ENCODE measurements around the gene PRG2.

Gene PRG2, protein sequence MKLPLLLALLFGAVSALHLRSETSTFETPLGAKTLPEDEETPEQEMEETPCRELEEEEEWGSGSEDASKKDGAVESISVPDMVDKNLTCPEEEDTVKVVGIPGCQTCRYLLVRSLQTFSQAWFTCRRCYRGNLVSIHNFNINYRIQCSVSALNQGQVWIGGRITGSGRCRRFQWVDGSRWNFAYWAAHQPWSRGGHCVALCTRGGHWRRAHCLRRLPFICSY

DNA sequence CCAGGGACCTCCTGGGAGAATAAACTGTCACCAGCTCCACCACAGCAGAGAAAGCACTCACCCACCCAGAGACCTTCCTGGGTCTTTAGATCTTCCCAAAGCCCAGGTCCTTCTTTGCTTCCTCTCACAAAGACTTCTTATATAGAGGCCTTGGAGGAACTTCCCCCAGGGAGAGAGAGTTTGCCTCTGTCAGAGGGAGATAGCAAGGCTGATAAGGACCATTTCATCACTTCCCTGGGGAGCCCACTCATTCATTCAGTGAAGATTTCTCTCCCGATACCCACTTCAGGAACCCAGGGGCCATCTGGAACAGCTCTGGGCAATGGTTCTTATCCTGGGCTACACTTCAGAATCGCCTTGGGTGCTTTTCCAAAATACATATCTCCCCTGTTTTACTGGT lies at the start of gene PRG2:
PRG2 (minus strand) TSS at position 116 of the 400 bp plus-strand sequence. CDS start 706 bp downstream, outside the sequence.
- no peak for DNase-seq

DNA sequence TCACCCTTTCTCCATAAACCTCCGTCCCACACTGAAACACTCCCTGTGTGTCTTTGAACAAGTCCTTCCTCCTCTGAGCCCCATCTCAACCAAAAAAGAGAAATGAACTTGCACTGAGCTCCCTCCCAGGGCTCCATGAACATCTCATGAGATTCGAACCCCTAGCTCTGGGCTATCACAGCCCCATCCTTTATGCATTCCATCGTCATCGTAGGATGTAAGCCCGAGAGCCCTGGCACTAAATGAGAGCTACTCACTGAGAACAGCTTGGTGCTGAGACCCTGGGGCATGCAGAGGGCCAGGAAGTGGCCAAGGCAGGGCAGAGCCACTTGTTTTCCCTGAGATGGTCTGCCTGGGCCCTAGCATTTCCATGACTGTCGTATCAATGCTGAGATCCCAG lies 49.3 kb upstream of the PRG2 start:
- no peak for DNase-seq

DNA sequence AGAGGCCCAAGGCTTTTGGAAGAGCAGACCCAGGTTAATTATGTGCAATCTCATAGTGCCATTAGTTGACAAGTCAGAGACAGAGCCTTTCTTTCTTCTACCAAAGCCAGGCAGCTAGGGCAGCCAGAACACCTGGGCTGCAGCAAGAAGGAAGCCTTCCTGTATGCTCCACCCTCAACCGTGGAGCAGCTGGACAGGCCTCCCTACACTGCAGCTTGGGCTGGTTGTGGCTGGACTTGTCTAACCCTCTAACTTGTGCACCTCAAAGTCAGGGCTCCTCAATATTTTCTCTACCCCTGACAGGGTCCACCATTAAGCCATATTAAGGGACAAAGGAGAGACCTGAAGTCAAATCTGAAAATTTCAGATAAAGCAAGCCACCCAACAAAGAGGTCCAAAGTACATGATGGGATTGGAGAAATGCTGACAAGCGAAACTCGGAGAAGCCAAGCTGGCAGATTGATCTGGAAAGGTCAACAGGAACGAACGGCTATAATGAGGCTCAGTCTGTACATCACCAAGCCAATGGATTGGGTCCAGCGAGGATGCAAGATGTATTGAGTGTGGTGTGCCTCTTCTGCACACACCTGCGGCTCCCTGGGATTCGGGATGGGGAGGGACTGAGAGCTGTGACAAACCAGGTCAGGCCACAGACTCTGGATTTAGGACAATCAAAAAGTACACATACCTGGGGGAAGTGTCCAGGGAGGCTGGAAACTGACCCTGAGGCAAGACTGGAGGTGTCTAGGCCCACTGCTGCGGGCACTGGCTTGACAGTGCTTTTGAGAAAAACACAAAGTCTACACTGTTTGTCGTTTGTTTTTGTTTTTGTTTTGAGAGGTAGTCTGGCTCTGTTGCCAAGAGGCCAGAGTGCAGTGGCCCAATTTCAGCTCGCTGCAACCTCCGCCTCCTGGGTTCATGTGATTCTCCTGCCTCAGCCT lies 48.2 kb upstream of the PRG2 start:
- DNase-seq = no peak

DNA sequence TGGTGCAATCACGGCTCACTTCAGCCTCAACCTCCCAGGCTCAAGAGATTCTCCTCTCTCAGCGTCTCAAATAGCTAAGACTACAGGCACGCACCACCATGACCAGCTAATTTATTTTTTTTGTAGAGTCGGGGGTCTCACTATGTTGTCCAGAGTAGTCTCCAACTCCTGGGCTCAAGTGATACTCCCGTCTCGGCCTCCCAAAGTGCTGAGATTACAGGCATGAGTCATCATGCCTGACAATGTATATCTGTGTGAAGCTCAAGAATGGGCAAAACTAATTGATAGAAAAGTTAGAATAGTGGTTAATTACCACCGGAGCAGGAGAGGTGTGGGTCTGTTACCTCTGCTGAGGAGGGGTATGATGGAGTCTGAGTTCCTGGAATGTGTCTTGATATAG lies 45.6 kb upstream of the PRG2 start:
- DNase-seq = no peak

DNA sequence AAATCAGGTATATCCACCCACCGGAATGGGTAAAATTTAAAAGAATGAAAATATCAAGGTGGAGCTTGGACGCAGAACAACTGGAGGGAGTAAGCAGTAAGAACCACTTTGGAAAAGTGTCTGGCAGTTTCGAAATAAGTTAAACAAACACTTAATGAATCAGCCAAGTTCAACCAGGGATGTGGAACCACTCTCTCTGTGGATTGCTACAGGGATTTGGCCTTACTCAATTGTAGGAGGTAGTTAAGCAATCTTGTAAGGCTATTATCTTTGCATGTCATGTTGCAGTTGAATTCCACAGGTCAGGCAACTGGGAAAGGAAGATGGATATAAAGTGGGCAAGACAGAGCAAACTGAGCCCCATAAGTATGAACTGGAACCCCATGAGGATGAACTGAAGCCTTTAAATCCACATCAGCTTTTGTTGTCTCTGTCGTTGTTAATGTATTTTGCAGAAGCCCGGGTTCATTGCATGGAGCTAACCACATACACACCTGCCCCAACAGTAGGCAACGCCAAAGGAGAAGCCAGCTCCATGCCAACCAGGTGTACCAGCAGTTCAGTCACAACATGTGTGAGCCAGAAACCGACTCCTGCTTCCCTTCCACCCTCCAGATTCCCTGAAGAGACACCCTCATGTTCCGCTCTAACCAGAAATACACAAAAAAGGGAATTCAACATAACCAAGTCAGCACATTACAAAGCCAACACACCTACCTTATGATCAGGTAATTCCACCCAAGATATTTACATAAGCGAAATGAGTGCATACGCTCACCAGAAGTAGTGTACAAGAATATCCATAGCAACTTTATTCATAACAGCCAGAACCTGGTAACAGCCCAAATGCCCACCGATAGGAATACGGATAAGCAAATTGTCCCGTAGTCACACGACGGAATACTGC lies 44.4 kb upstream of the PRG2 start:
- DNase-seq = no peak

DNA sequence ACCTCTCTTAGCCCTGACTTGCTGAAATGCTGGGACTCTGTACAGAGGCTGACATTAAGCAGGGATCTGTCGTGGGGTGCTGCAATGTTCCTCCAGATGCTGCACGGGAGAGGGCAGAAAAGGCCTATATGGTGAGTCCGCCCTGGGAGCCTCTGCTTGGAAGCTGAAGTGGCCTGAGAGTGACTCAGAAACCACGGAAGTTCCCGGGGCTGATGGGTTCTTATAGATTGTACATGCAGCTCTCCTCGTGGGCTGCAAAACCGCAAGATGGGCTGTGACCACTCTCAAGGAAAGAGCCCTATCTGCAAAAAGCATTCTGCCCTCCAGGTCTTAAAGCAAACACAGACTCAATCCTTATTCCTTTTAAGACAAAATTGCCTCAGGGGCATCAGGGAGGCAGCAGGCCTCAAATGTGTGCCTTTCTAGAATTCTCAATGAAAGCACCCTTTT lies 42.3 kb upstream of the PRG2 start:
- peak in 1 of 14 donors; percentile 44 for DNase-seq

DNA sequence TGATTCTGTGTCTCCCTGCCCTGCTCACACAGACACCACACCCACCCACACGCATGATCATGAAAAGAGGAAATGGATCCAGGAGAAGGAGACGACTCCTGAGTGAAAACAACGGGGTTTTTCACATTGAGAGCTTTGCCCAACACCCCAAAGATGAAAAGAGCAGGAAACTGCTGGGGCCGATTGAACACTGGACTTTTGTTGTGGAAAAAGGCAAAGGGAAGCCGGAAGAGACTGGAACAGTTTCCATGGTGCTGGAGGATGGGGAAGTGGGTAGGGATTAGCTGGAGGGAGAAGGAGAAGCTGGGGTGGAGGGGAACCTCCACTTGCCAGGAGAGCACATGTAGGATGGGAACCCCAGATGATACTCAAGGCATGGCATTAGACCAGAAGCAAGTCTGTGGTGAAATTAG lies 41.7 kb upstream of the PRG2 start:
- peak in 6 of 14 donors; percentile 11 to 49 (median 24) for DNase-seq

DNA sequence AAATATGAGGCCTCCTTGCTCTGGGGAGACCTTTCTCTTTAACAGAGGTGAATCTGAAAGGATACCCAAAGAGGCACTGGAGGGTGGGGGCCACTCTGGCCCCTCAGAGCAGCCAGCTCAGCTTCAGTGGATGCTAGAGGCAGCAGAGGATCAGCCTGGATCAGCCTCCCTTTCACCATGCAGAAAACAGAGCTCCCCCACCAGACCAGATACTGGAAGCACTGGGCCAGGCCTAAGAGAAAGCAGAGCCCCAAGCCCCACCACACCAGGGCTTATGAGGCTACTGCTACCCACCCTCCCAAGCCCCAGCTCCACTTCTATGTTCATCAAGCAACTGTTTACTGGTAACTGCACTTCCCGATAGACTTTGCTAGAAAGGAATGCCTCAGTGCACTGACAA lies 40.5 kb upstream of the PRG2 start:
- no peak for DNase-seq

DNA sequence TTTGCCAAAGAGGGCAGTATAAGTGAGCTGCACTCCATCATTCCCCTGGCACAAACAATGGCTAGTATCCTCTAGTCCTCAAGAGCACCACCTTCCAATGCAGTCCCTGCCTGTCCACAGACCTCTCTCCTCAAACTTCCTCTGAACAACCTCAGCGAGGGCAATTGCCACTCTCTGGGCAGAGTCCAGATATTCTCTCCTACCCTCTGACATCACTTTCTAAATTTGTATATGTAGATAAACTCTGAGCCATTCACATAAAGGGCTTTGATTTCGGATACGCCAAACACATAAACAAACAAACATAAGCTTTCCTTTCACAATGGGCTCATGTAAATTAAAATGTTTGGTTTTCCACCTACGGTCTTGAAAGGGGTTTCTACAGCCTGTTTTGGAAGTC lies 39.5 kb upstream of the PRG2 start:
- DNase-seq = no peak

DNA sequence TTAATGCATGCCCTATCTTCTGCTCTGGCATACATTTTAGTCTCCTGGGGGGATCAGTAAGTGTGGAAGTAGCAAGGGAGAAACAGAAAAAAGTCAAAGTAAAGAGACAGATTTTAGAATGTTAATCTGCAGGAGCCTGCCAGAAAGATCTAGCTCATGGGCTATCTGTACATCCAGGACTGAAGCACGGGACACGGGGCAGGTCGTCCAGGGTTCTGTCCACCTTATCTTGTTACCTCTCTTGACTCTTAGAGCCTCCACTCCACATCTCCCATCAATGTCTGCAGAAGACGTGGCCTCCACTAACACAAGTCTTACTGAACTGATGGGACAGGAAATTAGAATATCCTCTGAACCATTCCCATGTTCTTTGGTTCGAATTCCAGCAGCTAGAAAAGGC lies 38.2 kb upstream of the PRG2 start:
- no peak for DNase-seq

DNA sequence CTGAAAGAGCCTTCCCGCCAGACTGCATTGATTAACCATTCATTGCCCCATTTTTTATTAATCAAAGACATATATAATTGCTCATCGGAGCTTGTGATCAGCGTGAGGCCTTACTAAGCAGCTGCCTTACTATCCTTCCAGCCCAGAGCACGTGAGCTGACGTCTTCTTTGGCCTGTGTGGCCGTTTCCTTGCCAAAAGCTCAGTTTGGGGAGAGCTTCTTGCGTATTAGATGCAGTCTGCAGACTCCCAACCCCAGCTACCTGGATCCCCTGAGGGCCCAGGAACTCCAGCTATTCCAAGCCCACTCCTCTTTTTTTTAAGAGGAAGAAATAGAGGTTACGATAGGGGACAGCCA lies 37.3 kb upstream of the PRG2 start:
- peak in 6 of 14 donors; percentile 6 to 52 (median 40) for DNase-seq

DNA sequence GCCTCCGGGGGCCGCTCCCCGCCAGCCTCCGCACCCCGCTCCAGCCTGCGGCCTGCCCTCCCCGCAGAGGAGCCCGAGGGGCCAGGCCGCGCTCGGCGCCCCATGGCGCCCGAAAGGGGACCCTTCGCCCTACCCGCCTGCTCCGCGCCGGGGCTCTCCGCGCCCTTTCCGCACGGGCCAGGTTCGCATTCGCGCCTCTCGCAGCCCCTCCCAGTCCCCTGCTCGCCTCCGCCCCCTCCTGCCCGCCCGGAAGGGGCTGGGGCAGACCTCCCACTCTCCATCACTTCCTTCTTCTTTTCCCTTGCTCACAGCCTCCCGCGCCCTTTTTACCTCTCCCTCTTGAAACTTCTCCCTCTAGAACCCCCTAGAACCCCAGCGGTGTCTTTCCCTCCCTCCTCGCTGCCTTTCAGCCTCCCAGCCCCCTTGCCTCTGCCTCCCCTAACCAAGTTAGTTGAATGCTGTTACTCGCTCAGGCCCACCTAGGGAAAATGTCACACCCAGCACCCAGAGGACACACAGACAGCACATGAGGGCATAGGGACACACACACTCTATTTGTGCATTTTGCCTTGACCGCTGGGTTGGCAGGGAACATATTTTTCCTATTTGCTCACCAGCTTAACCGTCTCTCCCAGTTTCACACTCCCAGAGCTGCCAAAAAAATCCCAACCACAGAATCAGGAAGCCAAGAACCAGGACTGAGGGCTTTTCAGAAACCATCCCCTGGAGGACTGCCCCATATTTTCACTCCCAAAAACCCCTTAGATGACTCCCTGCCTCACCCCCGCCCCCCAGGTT lies 36.7 kb upstream of the PRG2 start, which contains the start of gene SLC43A3:
SLC43A3 (minus strand) TSS at position 193 of the 798 bp plus-strand sequence. CDS start 949 bp downstream, outside the sequence.
- peak in 10 of 14 donors; percentile 16 to 65 (median 50) for DNase-seq

DNA sequence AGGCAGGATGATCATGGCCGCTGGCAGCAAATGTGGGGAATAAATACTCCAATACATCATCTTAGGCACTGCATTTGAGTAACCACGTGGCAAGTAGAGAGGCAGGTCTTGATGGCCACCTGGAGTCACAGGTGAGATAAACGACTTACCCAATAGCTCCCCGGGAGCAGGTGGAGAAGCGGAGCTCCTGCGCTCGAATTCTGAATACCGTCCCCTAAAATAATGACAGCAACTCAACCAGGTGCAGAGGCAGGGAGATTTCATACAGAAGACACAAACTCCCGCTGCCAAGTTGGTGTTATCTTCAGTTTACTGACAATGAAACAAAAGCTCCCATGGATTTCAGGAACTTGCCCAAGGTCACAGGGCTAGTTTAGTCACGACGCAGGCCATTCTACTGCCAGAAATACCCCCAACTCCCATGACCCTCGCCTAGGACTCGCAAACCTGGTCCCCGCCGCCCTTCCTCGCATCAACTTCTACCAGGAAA lies 36.0 kb upstream of the PRG2 start:
- peak in 1 of 14 donors; percentile 30 for DNase-seq

DNA sequence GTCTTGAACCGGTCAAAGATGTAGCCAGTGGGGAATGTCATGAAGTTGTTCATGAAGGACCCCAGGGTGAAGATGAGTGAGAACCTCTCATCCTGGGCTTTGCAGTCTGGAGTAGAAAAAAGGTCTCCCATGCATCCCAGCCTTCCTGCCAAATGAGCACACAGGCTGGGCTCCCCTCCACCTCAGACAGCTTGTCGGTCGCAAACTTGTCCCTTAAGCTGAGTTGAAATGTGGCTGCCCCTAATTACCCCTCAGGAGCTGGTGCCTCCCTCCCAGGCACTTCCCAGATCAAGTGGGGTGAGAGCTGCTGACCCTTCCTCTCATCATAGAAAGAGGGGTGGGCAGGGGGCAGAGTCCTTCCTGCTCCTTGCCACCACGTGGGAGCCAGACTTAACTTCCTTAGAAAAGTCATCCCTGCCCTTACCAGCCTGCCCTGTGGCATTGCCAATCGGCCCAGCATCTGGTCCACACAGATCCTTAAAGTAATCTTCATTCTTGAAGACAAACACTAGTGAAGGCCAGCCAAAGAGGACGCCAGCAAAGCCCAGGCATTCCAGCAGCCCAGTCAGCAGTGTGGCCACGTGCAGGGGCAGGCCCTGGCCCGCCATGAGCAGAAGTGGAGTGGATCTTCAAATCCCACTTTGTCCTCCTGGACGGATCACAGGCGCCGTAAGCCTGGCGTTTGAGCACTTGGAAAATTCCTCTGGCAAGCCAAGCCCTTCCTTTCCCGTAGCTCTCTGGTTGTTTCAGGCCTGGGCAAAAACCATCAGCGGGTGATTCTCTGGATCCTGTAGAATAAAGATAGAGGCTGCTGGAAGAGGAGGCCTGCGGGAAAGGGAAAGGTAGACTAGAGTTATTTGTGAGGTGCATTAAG lies 35.4 kb upstream of the PRG2 start:
- peak in 6 of 14 donors; percentile 6 to 53 (median 16) for DNase-seq

DNA sequence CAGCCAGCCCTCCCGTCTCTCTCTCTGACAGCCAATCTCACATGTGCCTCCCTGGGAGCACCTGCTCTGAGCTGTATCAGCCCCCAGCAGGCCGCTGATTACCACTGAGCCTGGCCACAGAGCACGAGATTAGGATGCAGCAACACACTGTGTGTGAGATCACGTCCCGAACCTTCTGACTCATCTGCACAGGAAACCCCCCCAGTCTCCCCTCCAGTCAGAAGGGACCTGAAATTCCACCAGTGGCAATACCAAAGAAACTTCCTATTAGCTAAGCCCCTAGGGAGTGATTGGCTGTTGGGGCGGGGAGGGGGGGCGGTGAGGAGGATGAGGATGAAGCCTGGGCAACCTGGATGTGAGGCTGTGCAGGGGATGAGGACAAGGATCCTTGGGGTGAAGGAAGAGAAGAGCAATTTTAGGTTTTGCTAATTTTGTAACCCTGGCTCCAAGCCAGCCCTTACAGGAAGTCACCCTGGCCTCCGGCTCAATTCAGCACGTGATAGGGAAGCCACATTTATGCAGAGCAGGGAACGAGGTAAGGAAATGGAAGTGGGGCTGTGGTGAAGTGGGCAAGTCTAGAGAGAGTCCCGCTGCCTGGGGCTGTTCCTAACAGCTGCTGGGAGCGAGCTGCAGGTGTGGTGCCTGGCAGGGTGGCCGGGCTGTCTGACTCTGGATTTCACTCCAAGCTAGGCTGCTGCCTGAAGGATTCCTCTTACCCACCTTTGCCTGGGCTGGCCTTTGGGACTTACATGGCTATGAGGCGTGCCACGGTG lies 34.5 kb upstream of the PRG2 start:
- peak in 5 of 14 donors; percentile 7 to 70 (median 11) for DNase-seq

DNA sequence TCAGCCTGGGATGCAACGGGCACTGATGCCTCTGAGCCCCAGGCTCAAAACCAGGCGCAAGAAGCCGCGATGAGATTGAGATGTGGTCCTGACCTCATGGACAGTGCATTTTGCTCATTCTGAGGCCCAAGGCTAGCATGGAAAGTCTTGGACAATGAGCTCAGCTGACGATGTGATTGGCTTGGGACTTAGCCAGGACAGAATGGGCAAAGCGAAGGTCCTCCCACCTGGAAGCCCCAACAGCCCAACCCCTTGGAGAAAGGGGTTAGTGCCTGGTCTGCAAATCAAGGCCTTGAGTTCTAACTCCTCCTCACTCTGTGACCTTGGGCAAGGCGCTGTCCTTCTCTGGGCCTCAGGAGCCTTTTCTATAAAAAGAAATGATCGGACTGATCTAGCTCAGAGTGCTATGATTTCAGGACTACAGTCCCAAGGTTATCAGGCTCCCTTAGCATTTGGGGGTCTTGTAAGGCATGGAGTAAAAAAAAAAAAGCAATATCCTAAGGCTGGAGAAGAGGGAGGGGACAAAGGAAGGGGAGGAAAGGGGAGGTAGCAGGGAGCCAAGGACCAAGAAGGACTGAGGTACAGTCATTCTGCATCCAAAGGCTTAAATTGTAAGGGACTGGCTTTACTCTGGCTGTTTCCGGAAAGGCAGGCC lies 33.8 kb upstream of the PRG2 start:
- no peak for DNase-seq

DNA sequence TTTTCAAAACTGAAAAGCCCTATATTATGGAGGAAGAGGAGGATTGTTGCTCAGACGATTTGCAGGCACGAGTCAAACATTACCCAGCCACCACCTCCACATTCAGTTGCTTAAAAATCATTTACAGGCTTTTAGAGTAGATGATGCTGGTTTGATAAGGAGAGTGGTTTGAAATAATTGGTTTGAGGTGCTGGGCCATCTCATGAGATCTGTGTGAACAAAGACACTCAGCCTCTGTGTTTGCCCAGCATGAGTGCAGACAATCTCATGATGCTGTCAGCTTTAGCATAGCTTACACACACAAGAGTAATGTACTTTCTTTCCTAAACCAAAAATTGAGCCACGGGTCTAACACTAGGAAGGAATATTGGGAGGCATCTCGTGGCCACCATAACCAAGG lies 32.2 kb upstream of the PRG2 start:
- no peak for DNase-seq

DNA sequence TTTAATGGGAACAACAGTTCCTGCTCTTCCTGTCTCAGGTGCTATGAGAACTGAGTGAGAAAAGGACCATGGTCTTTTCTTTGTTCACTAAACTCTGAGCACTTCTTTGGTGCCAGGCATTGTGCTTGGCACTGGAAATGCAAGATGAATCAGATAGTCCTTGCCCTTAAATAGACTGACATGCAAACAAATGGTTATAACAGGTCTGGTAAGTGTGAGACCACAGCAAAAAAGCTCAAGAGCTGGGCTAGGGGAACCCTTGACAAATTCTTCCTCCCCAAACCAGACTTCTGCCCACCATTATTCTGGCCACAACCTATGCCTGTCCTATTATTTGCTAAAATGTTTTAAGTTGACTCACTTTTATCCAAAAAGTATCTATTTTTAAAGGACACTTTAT lies 31.4 kb upstream of the PRG2 start:
- no peak for DNase-seq

DNA sequence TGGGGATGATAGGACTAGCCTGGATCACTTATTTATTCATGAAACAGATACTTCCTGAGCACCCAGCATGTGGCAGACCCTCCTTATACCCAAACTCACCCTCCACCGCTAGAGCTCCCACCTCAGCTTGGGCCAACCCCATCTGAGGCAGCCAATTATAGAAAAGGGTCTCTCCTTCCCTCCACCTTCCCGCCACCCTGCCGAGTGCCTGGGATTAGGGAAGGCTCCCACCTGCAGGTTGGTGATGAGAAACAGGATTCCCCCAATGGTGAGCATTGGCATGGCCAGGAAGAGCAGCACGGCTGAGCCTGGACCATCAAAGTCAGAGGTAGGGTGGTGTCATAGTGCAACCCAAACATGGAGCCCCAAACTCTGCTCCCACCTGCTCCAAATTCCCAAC lies 30.6 kb upstream of the PRG2 start:
- DNase-seq = no peak
